Gastroesophageal sphincter (tissue), 4 donors: ENCODE data around the gene RAB6A. TPM values are rescaled to one million over a fixed set of nuclear protein-coding genes. Genes with fewer than 3 reads are reported as not detected.
A peak's percentile ranks its signal among the peaks of the same experiment; 100 is the strongest.
"Not testable (repeated sequence)": the region's sequence is repeated elsewhere in the genome, so short reads cannot be mapped to it uniquely, and the experiment has no call there.

Source experiments
- ATAC-seq: fragments of 150-250 bp; one replicate; pipeline ENCODE4 v1.9.1; 2016; ENCODE audit warnings: mild to moderate bottlenecking, moderate library complexity
- H3K27ac ChIP-seq, 4 donors: fragments of 200-600 bp; sonication (generic) in 3 of 4; 1 replicate in 3 of 4; 2 replicates in 1 of 4; pipeline ENCODE4 v1.5.1; 2016 to 2019
- H3K27me3 ChIP-seq: fragments of 200-600 bp; sonication (generic); one replicate; pipeline ENCODE4 v1.5.1; 2019
- H3K36me3 ChIP-seq, 2 donors: fragments of 200-600 bp; sonication (generic); one replicate each; pipeline ENCODE4 v1.5.1; 2019; ENCODE audit warnings: control low read depth in 1 of 2
- H3K4me1 ChIP-seq, 3 donors: fragments of 200-600 bp; sonication (generic); 1 replicate in 2 of 3; 2 replicates in 1 of 3; pipeline ENCODE4 v1.5.1; 2016 to 2019; ENCODE audit warnings: control low read depth in 2 of 3
- H3K4me3 ChIP-seq, 2 donors: fragments of 200-600 bp; sonication (generic); one replicate each; pipeline ENCODE4 v1.5.1; 2019; ENCODE audit warnings: mild to moderate bottlenecking in 1 of 2, moderate library complexity in 1 of 2
- H3K9me3 ChIP-seq, 3 donors: fragments of 200-600 bp; sonication (generic); one replicate each; pipeline ENCODE4 v1.5.1; 2017 to 2019; ENCODE audit warnings: control low read depth in 2 of 3
- EP300 ChIP-seq: sonication (generic); formaldehyde crosslinking; IDR thresholded peaks from one replicate; pipeline ENCODE4 v1.6.1; 2017; ENCODE audit warnings: antibody characterized with exemption, mild to moderate bottlenecking
- POLR2A ChIP-seq, 2 donors: fragments of 450-650 bp; IDR thresholded peaks; one replicate each; pipeline ENCODE4 v1.6.1; 2017; ENCODE audit warnings: antibody characterized with exemption in 2 of 2, mild to moderate bottlenecking in 2 of 2, moderate library complexity in 1 of 2
- POLR2AphosphoS5 ChIP-seq: sonication (generic); formaldehyde crosslinking; IDR thresholded peaks from one replicate; pipeline ENCODE4 v1.6.1; 2017; ENCODE audit warnings: antibody characterized with exemption
- WGBS, 2 donors: methylation state at CpG; one replicate each; pipeline ENCODE4 v1.1.5; 2018; ENCODE audit warnings: low coverage in 1 of 2; 5-methylcytosine and 5-hydroxymethylcytosine counted together
- total RNA-seq, 4 donors: library from RNA; depleted of rRNA; stranded (reverse); fragments of >200 nt; gene quantifications; one replicate each; pipeline ENCODE4 v1.1.0, GENCODE V29; 2016
- TF ChIP-seq, protein P1 (sequence below), 4 experiments: fragments of 200-600 bp in 2 of 4; fragments of 450-650 bp in 2 of 4; sonication (generic) in 1 of 4; IDR thresholded peaks; one replicate each; pipeline ENCODE4 v1.5.1; 2017 to 2019; ENCODE audit warnings: antibody characterized with exemption in 4 of 4, mild to moderate bottlenecking in 2 of 4, moderate library complexity in 2 of 4

RAB6A gene
- total RNA-seq, 4 donors from 2014 or later, result 134 to 168 (median 149) TPM

DNA sequence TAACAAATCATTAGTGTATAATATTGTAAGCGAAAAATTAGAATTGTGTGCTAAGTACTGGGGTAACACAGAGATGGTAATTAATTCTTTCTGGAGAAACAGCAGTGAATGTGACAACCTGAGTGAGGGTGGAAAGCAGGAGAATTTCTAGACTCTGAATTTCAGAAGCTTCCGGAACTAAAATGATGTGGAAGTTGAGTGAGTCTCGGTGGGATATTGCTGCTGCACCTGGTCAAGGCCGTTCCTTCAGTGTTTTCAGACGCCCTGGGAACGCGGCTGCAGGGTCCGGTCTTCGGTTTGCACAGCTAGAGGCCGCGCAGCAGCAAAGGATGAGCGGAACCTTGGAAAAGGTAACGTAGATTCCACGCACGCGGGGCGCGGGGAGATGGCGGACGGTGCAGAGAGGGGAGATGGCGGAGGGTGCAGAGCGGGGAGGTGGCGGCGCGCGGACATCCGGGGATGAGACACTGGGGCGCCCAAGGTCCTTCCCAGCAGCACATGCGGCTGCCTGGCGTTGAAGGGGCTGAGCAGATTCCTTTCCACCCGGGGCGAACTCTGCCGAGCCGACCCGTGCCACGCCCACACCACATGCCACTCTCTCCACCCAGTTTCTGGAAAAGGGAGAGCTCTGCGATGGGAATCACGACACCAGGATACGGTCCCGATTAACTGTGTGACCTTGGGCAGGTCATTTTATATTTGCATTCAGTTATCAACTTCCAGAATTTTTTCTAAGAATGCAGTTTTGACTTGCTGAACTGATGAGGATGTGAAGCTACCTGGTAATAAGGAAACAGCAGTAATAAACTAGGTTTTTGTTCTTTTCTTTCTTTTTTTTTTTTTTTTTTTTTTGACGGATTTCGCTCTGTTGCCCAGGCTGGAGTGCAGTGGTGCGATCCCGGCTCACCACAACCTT is 27.0 kb upstream of the RAB6A start, which contains the start of gene MRPL48:
Gene MRPL48 (plus strand): TSS at position 232 of the 916 bp plus-strand sequence. CDS start 98 bp downstream, at position 330.
- WGBS, 2 donors, result 0 to 7% methylated on average over 13 to 37 of the region's 44 CpGs
- H3K36me3 ChIP-seq, result no peaks in the 10 kb centered on the region
- H3K9me3 ChIP-seq, result no peaks in the 10 kb centered on the region
- H3K4me3 ChIP-seq, result peak within 1 kb of the TSS; percentile 62 to 77
- H3K27ac ChIP-seq, result peak within 1 kb of the TSS; percentile 62 to 87 (median 87)
- H3K4me1 ChIP-seq, result peaks cover 0 to 21% (median 6%) of the 10 kb centered on the region in 3 donors
- no peaks in the 10 kb centered on the region for H3K27me3 ChIP-seq
- TF ChIP-seq, protein P1, sequence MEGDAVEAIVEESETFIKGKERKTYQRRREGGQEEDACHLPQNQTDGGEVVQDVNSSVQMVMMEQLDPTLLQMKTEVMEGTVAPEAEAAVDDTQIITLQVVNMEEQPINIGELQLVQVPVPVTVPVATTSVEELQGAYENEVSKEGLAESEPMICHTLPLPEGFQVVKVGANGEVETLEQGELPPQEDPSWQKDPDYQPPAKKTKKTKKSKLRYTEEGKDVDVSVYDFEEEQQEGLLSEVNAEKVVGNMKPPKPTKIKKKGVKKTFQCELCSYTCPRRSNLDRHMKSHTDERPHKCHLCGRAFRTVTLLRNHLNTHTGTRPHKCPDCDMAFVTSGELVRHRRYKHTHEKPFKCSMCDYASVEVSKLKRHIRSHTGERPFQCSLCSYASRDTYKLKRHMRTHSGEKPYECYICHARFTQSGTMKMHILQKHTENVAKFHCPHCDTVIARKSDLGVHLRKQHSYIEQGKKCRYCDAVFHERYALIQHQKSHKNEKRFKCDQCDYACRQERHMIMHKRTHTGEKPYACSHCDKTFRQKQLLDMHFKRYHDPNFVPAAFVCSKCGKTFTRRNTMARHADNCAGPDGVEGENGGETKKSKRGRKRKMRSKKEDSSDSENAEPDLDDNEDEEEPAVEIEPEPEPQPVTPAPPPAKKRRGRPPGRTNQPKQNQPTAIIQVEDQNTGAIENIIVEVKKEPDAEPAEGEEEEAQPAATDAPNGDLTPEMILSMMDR (IDR thresholded peaks at IDR 0.05), result peak in 1 of 4 experiments; percentile 15
- TF ChIP-seq POLR2A (IDR thresholded peaks at IDR 0.05), result no peak
- peak; percentile 64 for TF ChIP-seq POLR2AphosphoS5
- peak; percentile 98 for ATAC-seq

DNA sequence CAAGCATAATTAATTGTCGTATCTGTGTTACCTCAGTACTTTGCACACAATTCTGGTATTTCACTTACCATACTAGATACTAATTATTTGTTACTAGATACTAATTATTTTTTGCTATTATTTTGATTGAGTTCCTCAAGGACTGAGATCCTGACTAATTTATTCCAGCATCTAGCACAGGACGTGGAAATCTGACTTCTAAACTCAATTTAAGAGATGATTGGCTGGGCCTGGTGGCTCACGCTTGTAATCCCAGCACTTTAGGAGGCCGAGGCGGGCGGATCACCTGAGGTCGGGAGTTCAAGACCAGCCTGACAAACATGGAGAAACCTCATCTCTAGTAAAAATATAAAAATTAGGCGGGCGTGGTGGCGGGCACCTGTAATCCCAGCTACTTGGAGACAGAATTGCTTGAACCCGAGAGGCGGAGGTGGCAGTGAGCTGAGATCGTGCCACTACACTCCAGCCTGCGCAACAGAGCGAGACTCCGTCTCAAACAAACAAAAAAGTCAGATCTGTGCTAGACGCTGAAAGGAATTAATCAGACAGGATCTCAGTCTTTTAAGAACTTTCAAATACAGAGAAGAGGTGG is 26.3 kb upstream of the RAB6A start:
- no peak for ATAC-seq
- 35 to 57% methylated on average over 10 to 12 of the region's 17 CpGs for WGBS, 2 donors

DNA sequence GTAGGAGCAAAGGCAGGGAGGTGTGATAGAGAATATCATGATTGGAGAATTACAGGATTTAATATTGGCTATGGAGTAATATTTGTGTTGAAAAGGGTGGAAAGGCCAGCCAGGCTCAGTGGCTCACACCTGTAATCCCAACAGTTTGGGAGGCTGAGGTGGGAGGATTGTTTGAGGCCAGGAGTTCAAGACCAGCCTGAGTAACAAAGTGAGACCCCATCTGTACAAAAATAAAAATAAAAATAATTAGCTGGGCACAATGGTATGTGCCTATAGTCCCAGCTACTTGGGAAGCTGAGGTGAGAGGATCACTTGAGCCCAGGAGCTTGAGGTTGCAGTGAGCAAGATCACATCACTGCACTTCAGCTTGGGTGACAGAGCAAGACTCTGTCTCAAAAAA is 24.6 kb upstream of the RAB6A start:
- not testable (repeated sequence) for H3K27me3 ChIP-seq, H3K9me3 ChIP-seq, ATAC-seq, H3K36me3 ChIP-seq, H3K27ac ChIP-seq, H3K4me3 ChIP-seq
- H3K4me1 ChIP-seq, result peaks cover 0 to 21% (median 6%) of the 10 kb centered on the region in 3 donors

More for the DNA sequence above, 26.3 kb upstream of the RAB6A start:
- no peak for TF ChIP-seq POLR2A (IDR thresholded peaks at IDR 0.05)
- TF ChIP-seq, protein P1 (IDR thresholded peaks at IDR 0.05), result no peak
- TF ChIP-seq EP300, result no peak
- no peak for TF ChIP-seq POLR2AphosphoS5
- Histone ChIP-seq H3K9me3 (no peaks in the 10 kb centered on the region), H3K27me3 (no peaks in the 10 kb centered on the region), H3K4me3 (peak overlapping the region; percentile 62 to 77), H3K4me1 (peaks cover 0 to 21% (median 6%) of the 10 kb centered on the region in 3 donors), H3K36me3 (no peaks in the 10 kb centered on the region), H3K27ac (peak overlapping the region; percentile 62 to 87 (median 87))

DNA sequence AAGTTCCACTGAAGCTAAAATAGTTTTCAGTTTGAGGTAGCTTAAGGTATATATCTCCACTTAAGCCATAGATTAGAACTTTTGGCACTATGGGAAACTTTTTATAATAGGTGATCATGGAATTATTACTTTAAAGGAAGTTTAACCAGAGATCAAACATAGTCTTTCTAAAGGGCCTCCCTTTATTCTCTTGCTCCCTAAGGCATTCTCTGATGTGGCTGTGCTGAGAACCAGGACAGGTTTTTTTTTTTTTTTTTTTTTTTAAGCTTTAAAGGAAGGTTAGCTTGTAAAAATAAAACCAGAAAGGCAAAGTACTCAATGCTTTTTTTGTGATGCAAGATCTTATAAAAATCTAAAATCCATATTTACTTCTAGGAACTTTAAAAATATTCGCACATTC is 23.9 kb upstream of the RAB6A start:
- H3K27me3 ChIP-seq, result no peaks in the 10 kb centered on the region
- ATAC-seq, result no peak
- H3K36me3 ChIP-seq, result no peaks in the 10 kb centered on the region
- no peak overlapping the region for H3K27ac ChIP-seq
- H3K4me1 ChIP-seq, result peaks cover 0 to 26% (median 6%) of the 10 kb centered on the region in 3 donors
- H3K4me3 ChIP-seq, result no peak overlapping the region
- 91 to 100% methylated on average over 1 of the region's 1 CpG for WGBS, 2 donors
- no peak for TF ChIP-seq POLR2A (IDR thresholded peaks at IDR 0.05)
- no peak for TF ChIP-seq POLR2AphosphoS5
- no peak for TF ChIP-seq EP300
- no peaks in the 10 kb centered on the region for H3K9me3 ChIP-seq

DNA sequence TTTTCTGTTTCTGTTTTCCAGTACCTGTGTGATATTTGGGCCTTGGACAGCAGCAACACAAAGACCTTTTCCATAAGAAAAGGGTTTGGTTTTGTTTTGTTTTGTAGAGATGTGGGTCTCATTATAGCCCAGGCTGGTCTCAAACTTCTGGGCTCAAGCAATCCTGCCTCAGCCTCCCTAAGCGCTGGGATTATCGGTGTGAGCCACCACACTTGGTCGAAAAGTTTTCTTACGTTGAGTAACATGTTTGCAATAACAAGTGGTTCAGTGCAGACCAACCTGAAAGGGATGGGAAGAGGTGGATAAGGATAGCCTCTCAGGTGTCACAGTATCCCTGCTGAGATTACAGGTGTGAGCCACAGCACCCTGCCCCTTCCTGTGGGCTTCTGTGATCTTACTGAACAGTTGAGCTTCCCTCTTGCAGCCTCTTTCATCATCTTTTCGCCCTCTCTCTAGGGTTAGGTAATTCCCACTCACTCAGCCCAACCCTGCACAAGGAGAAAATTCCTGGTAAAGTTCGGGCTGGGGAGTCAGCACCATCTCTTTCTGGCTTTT is 23.3 kb upstream of the RAB6A start:
- peaks cover 0 to 25% (median 6%) of the 10 kb centered on the region in 3 donors for H3K4me1 ChIP-seq
- TF ChIP-seq, protein P1 (IDR thresholded peaks at IDR 0.05), result no peak
- TF ChIP-seq EP300 (no peak), POLR2AphosphoS5 (no peak), POLR2A (IDR thresholded peaks at IDR 0.05) (no peak)
- no peak overlapping the region for H3K27ac ChIP-seq
- no peak for ATAC-seq
- no peaks in the 10 kb centered on the region for H3K27me3 ChIP-seq
- no peaks in the 10 kb centered on the region for H3K36me3 ChIP-seq
- H3K4me3 ChIP-seq, result no peak overlapping the region
- H3K9me3 ChIP-seq, result no peaks in the 10 kb centered on the region
- whole genome bisulfite sequencing, 2 donors, result 40 to 83% methylated on average over 2 to 6 of the region's 6 CpGs
